GM18520 (cell line): ENCODE results near the gene CMYA5.
"Not testable (repeated sequence)": the region's sequence is repeated elsewhere in the genome, so short reads cannot be mapped to it uniquely, and the experiment has no call there.

Source experiments
- ATAC-seq: cut with Tn5 transposase; IDR thresholded peaks from one replicate; pipeline ENCODE4 v1.9.1; 2021; ENCODE audit not compliant: unreplicated experiment

CMYA5 gene

DNA sequence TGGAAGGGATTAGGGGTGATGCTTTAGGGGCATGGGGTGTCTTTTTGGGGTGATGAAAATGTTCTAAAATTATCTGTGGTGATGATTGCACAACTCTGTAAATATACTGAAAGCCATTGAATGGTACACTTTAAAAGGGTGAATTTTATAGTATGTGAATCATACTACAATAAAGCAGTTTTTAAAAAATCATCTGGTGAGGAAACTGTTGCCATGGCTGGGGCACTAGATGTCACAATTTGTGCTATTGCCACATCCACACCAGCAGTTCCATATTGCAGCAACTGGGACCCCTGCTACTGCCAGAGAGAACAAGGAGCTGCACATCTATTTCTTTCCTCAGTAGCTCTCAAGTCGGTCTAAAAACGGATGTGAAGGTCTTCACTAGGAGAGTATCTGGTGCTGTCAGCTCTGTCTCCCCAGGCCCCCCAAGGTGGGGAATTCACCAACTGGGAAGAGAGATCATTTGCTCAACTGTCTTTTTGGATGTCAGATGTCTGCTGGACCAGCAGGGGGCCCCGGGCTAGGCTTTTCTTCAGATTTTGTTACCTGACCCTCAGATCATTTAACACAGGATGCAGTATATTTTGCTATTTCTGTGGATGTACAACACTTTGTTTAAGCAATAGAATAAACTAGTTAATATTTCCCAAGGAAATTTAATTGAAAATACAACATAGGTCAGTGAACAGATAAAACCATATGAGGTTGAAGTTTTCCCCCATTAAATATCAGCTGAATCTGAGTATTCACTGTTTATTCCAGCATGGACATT lies 13.2 kb downstream of the CMYA5 start:
- ATAC-seq, result no peak

DNA sequence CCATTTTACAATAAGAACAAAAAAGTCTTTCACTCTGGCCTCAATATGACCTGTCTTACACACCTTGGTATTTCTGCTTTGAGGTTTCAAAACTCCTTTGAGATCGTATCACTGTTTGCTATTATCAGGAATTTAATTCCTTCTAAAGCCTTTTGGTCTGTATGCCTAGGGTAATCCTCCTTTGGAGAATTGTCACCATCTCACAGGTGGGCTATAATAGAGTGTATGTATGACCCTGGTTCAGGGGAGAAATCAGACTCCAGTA lies 13.7 kb downstream of the CMYA5 start:
- ATAC-seq, result no peak

DNA sequence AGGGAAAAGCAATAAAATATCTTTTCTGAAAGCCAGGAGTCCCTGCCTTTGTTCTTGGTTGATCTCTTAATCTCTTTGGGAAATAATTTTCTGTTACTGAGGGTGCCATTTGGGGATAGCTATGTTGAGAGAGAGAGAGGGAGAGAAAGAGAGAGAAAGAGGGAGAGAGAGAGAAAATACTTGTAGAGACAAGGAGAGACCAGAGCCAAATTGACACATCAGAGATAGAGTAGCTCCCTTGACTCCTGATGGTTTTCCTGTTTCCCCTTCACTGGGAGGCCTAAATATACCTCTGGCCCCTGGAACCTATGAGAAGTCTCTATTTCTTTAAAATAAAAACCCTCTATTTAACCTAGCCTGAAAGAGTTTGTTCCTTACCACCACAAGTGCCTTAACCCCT lies 14.9 kb downstream of the CMYA5 start:
- ATAC-seq, result no peak

DNA sequence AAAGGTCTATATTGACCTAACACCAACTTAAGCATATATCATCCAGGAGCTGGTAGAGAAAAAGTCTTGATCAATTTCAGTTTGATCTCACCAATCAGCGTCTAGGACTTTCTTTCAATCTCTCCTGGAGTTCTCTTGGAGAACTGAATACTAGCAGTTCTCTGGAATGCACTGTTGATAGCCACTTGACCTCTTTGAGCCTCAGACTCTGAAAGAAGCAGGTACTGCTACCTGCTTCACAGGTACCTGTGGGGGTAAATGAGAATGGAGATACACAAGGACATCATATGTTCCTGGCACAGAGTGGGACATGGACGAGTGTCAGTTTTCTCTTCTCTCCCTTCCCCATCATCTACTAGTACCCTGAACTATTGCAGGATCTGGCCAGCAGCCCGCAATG lies 16.0 kb downstream of the CMYA5 start:
- no peak for ATAC-seq

DNA sequence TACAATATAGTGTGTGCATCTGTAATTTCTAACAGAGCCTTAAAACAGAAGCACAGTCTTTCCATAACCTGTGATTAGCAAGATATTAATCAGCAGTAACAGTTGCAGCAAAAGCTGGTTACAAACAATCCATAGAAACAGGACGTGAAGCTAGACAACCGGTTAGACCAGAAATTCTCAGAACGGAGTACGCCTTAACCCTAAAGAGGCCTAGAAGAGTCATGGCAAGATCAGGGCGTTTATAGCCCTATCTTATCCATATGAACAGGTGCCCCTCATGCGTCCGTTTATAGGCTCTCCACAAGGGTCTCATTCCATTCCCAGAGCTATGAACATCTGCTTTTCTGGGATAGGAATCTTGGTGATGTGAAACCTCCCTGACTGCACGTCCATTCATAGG lies 16.7 kb downstream of the CMYA5 start:
- not testable (repeated sequence) for ATAC-seq

DNA sequence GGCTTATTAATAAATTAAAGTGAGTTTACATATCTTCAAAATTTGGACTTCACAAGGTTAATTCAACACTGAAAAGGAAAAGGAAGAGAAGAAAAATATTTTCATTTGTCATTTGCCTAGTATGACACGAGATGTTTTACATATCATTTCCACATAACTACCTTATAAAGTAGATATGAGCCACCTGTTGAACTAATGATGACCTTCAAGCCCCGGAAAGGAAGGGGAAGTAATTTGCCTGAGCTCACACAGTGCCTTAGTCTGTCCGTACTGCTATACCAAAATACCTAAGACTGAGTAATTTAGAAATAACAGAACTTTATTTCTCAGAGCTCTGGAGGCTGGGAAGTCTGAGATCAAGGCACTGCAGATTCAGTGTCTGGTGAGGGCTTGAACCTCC lies 17.9 kb downstream of the CMYA5 start:
- ATAC-seq, result no peak

DNA sequence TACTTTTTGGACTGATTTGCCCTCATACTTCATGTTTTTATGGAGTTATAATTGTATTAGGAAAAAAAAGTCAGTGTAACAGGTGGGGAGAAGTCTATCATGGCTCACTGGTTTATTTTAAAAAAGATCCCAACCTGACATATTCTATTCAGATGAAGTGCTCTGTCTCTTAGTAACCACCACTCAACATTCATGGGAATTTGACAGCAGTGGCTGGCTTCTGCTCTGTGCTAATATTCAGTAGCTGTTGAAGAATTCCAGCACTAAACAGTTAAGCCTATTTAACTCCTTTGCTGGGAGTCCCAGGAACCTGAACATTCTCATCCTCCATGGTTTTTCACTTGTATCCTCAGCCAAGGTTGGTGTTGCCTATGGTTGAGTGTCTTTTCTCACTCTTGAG lies 23.1 kb downstream of the CMYA5 start:
- no peak for ATAC-seq

DNA sequence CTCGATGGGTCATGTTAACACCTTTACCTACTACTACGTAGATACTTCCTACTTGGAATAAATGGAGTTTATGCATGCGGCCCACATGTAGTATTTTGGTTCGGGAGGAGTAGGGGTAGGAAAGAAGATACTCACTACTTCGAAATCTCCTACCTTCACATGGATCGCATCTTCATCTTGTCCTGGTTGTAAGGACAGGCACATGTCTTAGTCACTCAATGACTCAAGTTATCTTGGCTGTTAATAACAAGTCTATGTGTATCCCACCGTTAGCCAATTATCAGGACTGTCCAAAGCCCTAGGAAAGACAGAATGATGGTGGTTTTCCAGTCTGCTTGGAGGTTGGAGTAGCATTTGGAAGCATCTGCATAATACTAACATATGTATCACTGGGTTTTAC lies 24.1 kb downstream of the CMYA5 start:
- no peak for ATAC-seq

DNA sequence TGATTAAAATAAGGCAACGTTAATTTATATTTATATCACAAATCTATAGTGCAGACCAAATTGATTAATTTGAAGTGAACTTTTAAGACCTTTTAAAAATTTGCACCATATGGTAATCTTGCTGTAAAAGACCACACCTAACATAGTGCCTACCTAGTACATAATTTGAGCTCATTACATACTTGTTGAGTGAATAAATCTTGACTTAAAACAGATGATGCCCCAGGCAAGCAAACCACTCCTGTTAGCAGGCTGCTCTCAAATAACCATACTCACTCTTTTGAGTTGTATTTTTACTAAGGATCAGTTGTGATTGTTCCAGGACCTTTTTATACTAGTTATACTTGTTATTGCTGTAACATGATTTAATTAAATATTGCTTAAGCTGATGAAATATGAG lies 27.2 kb downstream of the CMYA5 start:
- ATAC-seq, result no peak

DNA sequence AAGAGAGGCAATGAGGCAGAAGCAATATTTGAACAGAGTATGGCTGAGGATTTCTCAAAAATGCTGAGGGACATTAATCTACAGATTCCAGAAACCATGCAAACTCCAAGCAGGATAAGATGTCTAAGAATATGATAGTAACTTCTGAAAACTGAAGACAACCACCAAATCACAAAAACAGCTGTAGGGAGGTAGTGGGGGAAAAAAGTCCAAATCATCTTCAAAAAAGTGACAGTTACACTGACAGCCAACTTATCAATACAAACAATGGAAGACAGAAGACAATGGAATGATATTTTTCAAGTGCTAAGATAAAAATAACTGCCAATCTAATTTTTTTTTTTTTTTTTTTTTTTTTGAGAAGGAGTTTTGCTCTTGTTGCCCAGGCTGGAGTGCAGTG lies 30.5 kb downstream of the CMYA5 start:
- no peak for ATAC-seq

DNA sequence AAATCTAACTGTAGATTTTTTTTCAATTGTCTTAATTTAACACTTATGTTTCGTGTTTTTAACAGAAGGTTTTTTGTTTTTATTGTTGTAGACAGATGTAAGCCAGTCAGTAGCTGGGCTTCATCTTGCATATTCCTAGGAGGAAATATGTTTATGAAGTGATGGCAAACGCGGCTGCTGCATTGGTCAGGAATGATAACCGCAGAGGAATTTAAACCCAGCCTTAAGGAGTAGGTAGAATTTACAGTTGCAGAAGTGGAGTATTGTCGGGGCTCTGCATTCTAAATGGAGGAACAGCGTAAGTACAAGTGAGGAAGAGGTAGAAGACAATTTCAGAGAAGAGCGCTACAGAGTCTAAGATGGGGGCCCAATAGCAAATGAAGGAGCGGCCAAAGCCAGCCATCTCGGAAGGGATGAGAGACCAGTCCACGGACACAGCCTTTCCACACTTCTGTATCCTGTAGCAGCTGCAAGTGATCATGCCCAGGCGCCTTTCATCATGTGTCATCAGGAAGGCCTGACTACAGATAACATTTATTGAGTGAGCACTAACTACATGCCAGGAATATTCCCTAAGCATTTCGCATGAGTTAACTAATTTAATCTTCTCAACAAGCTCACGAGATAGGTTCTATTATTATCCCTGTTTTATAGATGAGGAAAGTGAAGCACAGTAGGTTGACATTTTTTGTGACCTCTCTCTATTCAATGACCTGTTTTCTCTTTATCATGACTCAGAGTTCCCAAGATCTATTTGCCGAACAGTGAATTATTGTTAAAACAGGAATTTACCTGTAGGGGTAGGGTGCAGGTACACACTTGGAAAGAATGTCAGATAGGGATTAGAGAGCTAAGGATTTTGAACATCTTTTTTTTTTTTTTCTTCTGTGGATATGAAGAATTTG lies 38.1 kb downstream of the CMYA5 start:
- no peak for ATAC-seq

DNA sequence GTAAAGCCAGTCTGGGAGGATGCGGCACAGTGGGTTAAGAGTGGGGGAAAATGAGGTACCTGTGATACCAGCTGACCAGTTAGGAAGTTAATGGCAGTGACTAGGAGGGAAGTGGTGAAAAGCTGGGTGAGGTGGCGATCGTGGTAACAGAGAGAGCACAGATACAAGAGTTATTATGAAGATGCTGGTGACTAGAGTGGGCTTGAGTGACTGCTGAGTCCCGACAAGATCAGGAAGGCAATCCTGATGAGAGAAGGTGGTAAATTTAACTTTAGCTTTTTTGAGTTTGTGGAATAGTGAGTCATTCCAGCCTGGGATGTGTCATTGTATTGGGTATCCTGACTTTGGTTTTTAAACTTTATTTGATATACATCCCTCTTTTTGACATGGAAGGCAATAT lies 38.8 kb downstream of the CMYA5 start:
- no peak for ATAC-seq

DNA sequence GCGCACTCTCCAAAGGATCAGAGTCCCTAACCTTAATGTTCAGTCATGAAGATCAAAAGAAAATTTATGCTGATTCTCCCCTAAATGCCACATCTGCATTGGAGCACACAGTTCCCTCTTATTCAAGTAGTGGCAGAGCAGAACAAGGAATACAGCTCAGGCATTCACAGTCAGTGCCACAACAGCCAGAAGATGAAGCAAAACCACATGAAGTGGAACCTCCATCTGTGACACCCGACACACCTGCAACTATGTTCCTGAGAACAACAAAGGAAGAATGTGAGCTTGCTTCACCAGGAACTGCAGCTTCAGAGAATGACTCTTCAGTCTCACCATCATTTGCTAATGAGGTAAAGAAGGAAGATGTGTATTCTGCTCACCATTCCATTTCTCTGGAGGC lies 40.0 kb downstream of the CMYA5 start:
- ATAC-seq, result no peak

DNA sequence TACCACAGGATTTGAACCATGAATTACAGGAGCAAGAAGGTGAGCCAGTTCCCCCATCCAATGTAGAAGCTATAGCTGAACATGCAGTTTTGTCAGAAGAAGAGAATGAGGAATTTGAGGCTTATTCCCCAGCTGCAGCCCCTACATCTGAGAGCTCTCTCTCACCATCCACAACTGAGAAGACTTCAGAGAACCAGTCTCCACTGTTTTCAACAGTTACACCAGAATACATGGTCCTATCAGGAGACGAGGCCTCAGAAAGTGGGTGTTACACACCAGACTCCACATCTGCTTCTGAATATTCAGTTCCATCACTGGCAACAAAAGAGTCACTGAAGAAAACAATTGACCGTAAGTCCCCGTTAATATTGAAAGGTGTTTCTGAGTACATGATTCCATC lies 40.9 kb downstream of the CMYA5 start:
- ATAC-seq, result no peak

DNA sequence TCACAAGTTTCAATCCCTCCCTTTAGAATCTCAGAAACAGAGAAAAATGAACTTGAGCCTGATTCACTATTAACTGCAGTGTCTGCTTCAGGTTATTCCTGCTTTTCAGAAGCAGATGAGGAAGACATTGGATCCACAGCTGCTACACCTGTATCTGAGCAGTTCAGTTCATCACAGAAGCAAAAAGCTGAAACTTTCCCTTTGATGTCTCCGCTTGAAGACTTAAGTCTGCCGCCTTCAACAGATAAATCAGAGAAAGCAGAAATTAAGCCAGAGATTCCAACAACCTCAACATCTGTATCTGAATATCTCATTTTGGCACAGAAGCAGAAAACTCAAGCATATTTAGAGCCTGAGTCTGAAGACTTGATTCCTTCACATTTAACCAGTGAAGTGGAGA lies 42.1 kb downstream of the CMYA5 start:
- ATAC-seq, result no peak

DNA sequence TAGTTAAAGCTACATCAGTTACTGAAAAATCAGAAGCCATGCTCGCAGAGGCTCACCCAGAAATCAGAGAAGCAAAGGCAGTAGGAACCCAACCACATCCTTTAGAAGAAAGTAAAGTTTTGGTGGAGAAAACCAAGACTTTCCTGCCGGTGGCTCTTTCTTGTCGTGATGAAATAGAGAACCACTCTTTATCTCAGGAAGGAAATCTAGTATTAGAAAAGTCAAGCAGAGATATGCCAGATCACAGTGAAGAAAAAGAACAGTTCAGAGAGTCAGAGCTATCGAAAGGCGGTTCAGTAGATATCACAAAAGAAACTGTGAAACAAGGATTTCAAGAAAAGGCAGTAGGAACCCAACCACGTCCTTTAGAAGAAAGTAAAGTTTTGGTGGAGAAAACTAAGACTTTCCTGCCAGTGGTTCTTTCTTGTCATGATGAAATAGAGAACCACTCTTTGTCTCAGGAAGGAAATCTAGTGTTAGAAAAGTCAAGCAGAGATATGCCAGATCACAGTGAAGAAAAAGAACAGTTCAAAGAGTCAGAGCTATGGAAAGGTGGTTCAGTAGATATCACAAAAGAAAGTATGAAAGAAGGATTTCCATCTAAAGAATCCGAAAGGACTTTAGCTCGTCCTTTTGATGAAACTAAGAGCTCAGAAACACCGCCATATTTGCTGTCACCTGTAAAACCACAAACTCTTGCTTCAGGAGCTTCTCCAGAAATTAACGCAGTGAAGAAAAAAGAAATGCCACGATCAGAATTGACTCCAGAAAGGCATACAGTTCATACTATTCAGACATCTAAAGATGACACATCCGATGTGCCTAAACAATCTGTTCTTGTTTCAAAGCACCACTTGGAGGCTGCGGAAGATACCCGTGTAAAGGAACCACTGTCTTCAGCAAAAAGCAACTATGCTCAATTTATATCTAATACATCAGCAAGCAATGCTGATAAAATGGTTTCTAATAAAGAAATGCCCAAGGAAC lies 47.2 kb downstream of the CMYA5 start:
- no peak for ATAC-seq

DNA sequence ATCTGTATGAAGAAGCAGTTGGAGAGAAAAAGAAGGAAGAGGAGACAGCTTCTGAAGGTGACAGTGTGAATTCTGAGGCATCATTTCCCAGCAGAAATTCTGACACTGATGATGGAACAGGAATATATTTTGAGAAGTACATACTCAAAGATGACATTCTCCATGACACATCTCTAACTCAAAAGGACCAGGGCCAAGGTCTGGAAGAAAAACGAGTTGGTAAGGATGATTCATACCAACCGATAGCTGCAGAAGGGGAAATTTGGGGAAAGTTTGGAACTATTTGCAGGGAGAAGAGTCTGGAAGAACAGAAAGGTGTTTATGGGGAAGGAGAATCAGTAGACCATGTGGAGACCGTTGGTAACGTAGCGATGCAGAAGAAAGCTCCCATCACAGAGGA lies 48.7 kb downstream of the CMYA5 start:
- no peak for ATAC-seq

DNA sequence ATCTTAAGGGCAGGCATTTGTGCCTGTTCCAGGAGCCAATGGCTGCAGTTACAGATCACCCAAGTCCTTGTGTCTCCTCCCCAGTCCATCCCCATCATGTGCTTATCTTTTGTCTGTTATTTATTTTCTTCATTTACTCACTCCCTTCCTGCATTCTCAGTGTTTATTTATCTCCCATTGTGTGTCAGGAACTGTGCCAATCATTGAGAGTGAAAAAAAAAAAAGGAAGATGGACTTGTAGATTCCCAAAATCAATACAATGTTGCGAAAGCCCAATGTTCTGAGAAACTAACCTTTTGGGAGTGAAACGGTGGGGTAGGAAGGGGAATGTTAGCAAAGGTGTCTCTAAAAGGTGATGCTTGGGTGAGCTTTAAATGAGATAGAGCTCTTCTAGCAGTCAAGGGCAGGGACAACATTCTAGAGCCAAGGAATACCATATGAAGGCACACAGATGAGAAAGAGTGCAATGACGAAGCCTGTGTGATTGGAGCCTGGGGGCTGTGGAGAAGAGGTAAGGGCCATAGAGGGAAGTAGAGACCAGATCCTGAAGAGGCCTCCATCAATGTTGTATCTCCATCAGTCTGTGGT lies 53.0 kb downstream of the CMYA5 start:
- ATAC-seq, result no peak

DNA sequence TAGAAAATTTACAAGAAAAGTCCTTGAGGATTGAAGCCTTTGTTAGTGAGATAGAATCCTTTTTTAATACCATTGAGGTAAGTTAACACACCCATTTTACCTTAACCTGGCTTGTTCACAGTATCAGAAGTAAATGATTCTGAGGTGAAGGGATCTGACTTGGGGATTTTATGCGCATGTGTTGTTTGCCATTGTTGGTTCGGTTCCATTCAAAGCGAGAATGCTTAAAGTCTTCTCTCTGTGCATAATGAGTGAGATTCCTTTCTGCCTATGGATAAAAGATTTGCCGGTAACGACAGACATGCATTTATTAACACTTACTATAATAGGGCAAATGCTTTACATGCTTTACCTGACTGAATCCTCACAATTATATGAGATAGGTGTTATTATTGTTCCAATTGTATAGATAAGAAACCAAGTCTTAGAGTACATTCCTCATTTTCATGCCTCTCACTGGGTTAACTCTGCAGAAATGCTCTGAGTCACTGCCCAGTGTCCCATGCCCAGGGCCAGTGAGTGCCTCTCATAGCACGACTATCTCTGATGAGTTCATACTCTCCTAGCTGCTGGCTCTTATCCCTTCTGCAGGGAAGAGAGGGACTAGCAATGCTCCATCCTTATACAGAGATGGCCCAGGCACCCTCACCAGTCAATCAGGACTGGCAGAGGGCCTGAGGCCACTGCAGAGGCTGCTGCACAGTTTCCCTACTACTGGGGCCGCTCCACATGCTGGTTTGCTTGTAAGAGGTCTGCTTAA lies 54.4 kb downstream of the CMYA5 start:
- no peak for ATAC-seq

DNA sequence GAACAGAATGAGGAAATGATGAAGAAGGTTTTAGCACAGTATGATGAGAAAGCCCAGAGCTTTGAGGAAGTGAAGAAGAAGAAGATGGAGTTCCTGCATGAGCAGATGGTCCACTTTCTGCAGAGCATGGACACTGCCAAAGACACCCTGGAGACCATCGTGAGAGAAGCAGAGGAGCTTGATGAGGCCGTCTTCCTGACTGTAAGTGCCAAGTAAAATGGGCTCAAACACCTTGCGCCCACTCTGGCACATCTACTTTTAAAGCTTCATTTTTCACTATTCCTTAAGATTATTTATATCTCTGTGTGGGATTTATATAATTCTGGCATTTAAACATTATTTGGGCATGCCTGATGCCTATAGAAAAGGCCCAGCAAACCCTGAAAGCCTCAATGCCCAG lies 55.6 kb downstream of the CMYA5 start:
- no peak for ATAC-seq
